Endothelial cell of umbilical vein (primary cell): ENCODE measurements around the gene KLF15. TPM values are rescaled to one million over a fixed set of nuclear protein-coding genes. Genes with fewer than 3 reads are reported as not detected.

ENCODE experiments used
- BruUV-seq: library from RNA; stranded (reverse); fragments of 400-500 nt; replicated peaks from 2 replicates; lab custom pipeline; 2021; lab: Mats Ljungman, UMichigan
- CTCF ChIA-PET: fragments of 300-600, 350-600 bp; sonication (Branson Sonifier 250); formaldehyde crosslinking; loops from one replicate; lab custom pipeline; 2021; ENCODE audit warnings: antibody characterized with exemption, inconsistent platforms; lab: Charles Lee
- POLR2A ChIA-PET: fragments of 300-600, 350-600 bp; sonication (Branson Sonifier 250); formaldehyde crosslinking; loops from one replicate; lab custom pipeline; 2021; ENCODE audit warnings: antibody characterized with exemption, inconsistent platforms; lab: Charles Lee
- DNase-seq: peaks from one replicate; pipeline ENCODE4 v3.0.0-alpha.2; 2011; ENCODE audit warnings: low read depth, low spot score
- FAIRE-seq: peaks from 2 replicates; lab custom pipeline; 2011; peaks lifted over from hg19 to GRCh38; lab: Jason Lieb, UNC
- H2AFZ ChIP-seq: 2 replicates; pipeline ENCODE4 v1.6.0; 2012; ENCODE audit warnings: low read depth, low read length, control low read depth, inconsistent platforms
- H3K27ac ChIP-seq: 2 replicates; pipeline ENCODE4 v1.5.1; 2011; ENCODE audit warnings: low read depth, mild to moderate bottlenecking, control low read depth, low read length, moderate library complexity; ENCODE audit not compliant: insufficient read depth
- H3K27me3 ChIP-seq, 2 experiments: 2 replicates each; pipeline versions ENCODE4 v1.6.0 to v1.6.1; 2011; ENCODE audit warnings: low read length in 2 of 2, mixed read lengths in 1 of 2; ENCODE audit not compliant: control insufficient read depth in 2 of 2, insufficient read depth in 2 of 2
- H3K36me3 ChIP-seq, 2 experiments: 2 replicates in 1 of 2; 3 replicates in 1 of 2; pipeline ENCODE4 v1.5.1; 2011; ENCODE audit warnings: low read length in 2 of 2, mild to moderate bottlenecking in 1 of 2, moderate library complexity in 1 of 2; ENCODE audit not compliant: control insufficient read depth in 2 of 2, insufficient read depth in 2 of 2; ENCODE audit errors: extremely low read depth in 1 of 2
- H3K4me1 ChIP-seq: 3 replicates; pipeline ENCODE4 v1.5.1; 2011; ENCODE audit warnings: mild to moderate bottlenecking, low read length; ENCODE audit not compliant: control insufficient read depth, insufficient read depth; ENCODE audit errors: extremely low read depth
- H3K4me2 ChIP-seq: 2 replicates; pipeline ENCODE4 v1.6.1; 2011; ENCODE audit warnings: low read length, control low read depth, mixed read lengths; ENCODE audit not compliant: insufficient read depth
- H3K4me3 ChIP-seq, 3 experiments: fragments of 200-600 bp in 1 of 3; sonication (generic), shearing (Covaris generic) in 1 of 3; replicated peaks in 1 of 3; 2 replicates each; pipeline ENCODE4 v1.5.1; 2011 to 2016; ENCODE audit warnings: control low read depth in 3 of 3, low read length in 3 of 3, mild to moderate bottlenecking in 2 of 3, inconsistent platforms in 1 of 3, low read depth in 1 of 3, moderate library complexity in 1 of 3; ENCODE audit not compliant: insufficient read depth in 1 of 3
- H3K79me2 ChIP-seq: 2 replicates; pipeline ENCODE4 v1.6.0; 2012; ENCODE audit warnings: low read length, inconsistent platforms; ENCODE audit not compliant: control insufficient read depth, insufficient read depth
- H3K9ac ChIP-seq: replicated peaks from 2 replicates; pipeline ENCODE3; 2011; ENCODE audit warnings: low read length, control low read depth; ENCODE audit not compliant: insufficient read depth; ENCODE audit errors: extremely low read depth
- H3K9me1 ChIP-seq: replicated peaks from 3 replicates; pipeline ENCODE4 v1.6.0; 2011; ENCODE audit warnings: mild to moderate bottlenecking, low read length; ENCODE audit not compliant: control insufficient read depth, insufficient read depth; ENCODE audit errors: extremely low read depth
- H3K9me3 ChIP-seq: replicated peaks from 2 replicates; pipeline ENCODE4 v1.5.1; 2012; ENCODE audit warnings: low read length, inconsistent platforms; ENCODE audit not compliant: control insufficient read depth, insufficient read depth
- H4K20me1 ChIP-seq: replicated peaks from 2 replicates; pipeline ENCODE3; 2011; ENCODE audit warnings: mild to moderate bottlenecking, low read length; ENCODE audit not compliant: control insufficient read depth, insufficient read depth; ENCODE audit errors: extremely low read depth
- EZH2 ChIP-seq: IDR thresholded peaks from 2 replicates; pipeline ENCODE4 v1.6.1; 2012; ENCODE audit warnings: borderline replicate concordance, low read depth, mild to moderate bottlenecking, moderate library complexity, low read length, inconsistent platforms; ENCODE audit not compliant: severe bottlenecking
- GATA2 ChIP-seq: IDR thresholded peaks from 2 replicates; pipeline ENCODE4 v1.7.0; 2011; ENCODE audit warnings: low read depth, mild to moderate bottlenecking, moderate library complexity, mixed read lengths, low read length; ENCODE audit not compliant: insufficient read length, insufficient read depth
- JUN ChIP-seq: IDR thresholded peaks from 2 replicates; pipeline ENCODE4 v1.6.1; 2011; ENCODE audit warnings: borderline replicate concordance, low read depth; ENCODE audit not compliant: insufficient read length, insufficient read depth
- MYC ChIP-seq: IDR thresholded peaks from one replicate; pipeline ENCODE4 v1.6.1; 2011; ENCODE audit warnings: mild to moderate bottlenecking, low read depth, low read length
- POLR2A ChIP-seq: IDR thresholded peaks from 2 replicates; pipeline ENCODE4 v1.6.1; 2012; ENCODE audit warnings: low read depth, mild to moderate bottlenecking, control low read depth, low read length
- POLR2AphosphoS5 ChIP-seq: IDR thresholded peaks from 2 replicates; pipeline ENCODE4 v1.6.1; 2012; ENCODE audit warnings: low read depth, mild to moderate bottlenecking, control low read depth, low read length, moderate library complexity; ENCODE audit not compliant: insufficient read depth
- dilution Hi-C: fragments of 300-500 bp; cut with MboI; formaldehyde crosslinking; loops from one replicate; pipeline ENCODE4 v1.15.0; 2019; ENCODE audit warnings: low sequenced_read_pairs; ENCODE audit not compliant: extremely low pct_ligation_motif_present
- intact Hi-C: fragments of 100-400 bp; cut with micrococcal nuclease; formaldehyde crosslinking; loops from one replicate; pipeline ENCODE4 v1.10.0; 2022
- polyA plus RNA-seq, 4 experiments: library from polyadenylated mRNA; depleted of rRNA in 3 of 4; stranded (reverse) in 3 of 4; unstranded in 1 of 4; fragments of >200 nt; gene quantifications; 2 replicates each; pipeline versions ENCODE4 v1.2.1 to v1.2.3, GENCODE V29; 2011 to 2012; ENCODE audit warnings: missing spikeins in 1 of 4
- total RNA-seq: library from RNA; stranded (reverse); gene quantifications from 2 replicates; pipeline ENCODE4 v1.2.3, GENCODE V29; 2021
- TF ChIP-seq, protein P1 (sequence below): IDR thresholded peaks from 2 replicates; pipeline ENCODE4 v1.6.1; 2011; ENCODE audit not compliant: insufficient read depth, insufficient read length
- TF ChIP-seq, protein P2 (sequence below), 2 donors: IDR thresholded peaks; 1 replicate in 1 of 2; 2 replicates in 1 of 2; pipeline ENCODE4 v1.5.1; 2011; ENCODE audit warnings: low read length in 2 of 2, mild to moderate bottlenecking in 2 of 2, moderate library complexity in 2 of 2, control low read depth in 1 of 2, inconsistent platforms in 1 of 2, low read depth in 1 of 2; ENCODE audit not compliant: insufficient read depth in 1 of 2; ENCODE audit errors: extremely low read depth in 1 of 2

KLF15 gene
- total and polyA plus RNA-seq, 2 donors (not counting 3 experiments of a cell fraction or from before 2014, with no cell fraction given): 2.2 to 3.0 TPM

DNA sequence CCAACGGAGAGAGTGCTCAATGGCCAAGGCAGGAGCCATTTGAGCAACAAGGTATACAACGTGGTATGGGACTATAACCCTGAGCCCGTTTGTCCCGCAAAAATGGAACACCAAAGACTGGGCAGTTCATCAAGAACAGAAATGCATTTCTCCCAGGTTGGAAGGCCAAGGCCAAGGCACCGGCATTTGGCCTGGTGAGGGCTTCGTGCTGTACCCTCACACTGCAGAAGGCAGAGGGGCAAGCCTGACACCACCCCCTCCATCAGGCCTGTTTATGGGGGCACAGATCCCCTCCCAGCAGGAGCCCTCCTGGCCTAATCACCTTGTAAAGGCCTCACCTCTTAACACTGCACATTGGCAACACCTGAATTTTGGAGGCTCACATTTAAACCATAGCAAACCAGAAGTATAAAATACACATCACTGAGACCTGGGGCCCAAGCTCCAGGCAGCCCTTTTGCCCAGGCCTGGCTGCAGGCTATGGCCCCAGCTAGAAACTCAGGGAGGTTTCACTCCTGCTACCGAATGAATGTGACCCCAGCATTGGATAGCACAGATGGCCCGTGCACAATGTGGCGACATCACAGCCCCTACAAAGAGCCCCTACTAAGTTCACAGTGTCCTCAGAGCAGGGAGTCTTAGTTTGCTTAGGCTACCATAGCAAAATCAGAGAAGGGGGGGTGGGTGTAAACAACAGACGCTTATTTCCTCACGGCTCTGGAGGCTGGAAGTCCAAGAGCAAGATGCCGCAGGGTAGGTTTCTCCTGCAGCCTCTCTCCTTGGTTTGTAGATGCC is 47.1 kb downstream of the KLF15 start:
- Histone ChIP-seq H3K9me1 (no peaks in the 10 kb centered on the region), H3K9me3 (no peaks in the 10 kb centered on the region), H3K27me3 (peaks cover 0 to 3% of the 10 kb centered on the region in 2 experiments), H3K79me2 (no peaks in the 10 kb centered on the region), H3K4me2 (no peak overlapping the region), H3K4me3 (no peak overlapping the region), H3K27ac (no peak overlapping the region), H3K9ac (no peak overlapping the region), H4K20me1 (no peaks in the 10 kb centered on the region), H3K36me3 (no peaks in the 10 kb centered on the region), H3K4me1 (no peaks in the 10 kb centered on the region), H2AFZ (no peak overlapping the region)
- BruUV-seq: no TSS peak
- TF ChIP-seq MYC: no peak
- TF ChIP-seq, protein P1, sequence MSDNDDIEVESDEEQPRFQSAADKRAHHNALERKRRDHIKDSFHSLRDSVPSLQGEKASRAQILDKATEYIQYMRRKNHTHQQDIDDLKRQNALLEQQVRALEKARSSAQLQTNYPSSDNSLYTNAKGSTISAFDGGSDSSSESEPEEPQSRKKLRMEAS: no peak
- TF ChIP-seq, protein P2, sequence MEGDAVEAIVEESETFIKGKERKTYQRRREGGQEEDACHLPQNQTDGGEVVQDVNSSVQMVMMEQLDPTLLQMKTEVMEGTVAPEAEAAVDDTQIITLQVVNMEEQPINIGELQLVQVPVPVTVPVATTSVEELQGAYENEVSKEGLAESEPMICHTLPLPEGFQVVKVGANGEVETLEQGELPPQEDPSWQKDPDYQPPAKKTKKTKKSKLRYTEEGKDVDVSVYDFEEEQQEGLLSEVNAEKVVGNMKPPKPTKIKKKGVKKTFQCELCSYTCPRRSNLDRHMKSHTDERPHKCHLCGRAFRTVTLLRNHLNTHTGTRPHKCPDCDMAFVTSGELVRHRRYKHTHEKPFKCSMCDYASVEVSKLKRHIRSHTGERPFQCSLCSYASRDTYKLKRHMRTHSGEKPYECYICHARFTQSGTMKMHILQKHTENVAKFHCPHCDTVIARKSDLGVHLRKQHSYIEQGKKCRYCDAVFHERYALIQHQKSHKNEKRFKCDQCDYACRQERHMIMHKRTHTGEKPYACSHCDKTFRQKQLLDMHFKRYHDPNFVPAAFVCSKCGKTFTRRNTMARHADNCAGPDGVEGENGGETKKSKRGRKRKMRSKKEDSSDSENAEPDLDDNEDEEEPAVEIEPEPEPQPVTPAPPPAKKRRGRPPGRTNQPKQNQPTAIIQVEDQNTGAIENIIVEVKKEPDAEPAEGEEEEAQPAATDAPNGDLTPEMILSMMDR (IDR thresholded peaks at IDR 0.05; ENCODE audit: extremely low read depth in 1 of 2, insufficient read depth in 1 of 2, low read depth in 1 of 2, low read length in 2 of 2): no peak
- TF ChIP-seq EZH2: no peak
- TF ChIP-seq JUN: no peak
- no peak for TF ChIP-seq POLR2A
- TF ChIP-seq POLR2AphosphoS5: no peak
- no peak for TF ChIP-seq GATA2
- POLR2A ChIA-PET: no interaction called here
- DNase-seq (no peak), FAIRE-seq (no peak)
- dilution Hi-C loops: no loop called here
- CTCF ChIA-PET: no interaction called here
- intact Hi-C loops: no loop called here
